ENCODE results near the gene HSPE1.
"Not testable (repeated sequence)": the region's sequence is repeated elsewhere in the genome, so short reads cannot be mapped to it uniquely, and the experiment has no call there.

Gene HSPE1

GRCh38 chr2:197498937-197499593, 1.1 kb upstream of the HSPE1 start:
- DNase-seq = peak; percentile 54

DNA sequence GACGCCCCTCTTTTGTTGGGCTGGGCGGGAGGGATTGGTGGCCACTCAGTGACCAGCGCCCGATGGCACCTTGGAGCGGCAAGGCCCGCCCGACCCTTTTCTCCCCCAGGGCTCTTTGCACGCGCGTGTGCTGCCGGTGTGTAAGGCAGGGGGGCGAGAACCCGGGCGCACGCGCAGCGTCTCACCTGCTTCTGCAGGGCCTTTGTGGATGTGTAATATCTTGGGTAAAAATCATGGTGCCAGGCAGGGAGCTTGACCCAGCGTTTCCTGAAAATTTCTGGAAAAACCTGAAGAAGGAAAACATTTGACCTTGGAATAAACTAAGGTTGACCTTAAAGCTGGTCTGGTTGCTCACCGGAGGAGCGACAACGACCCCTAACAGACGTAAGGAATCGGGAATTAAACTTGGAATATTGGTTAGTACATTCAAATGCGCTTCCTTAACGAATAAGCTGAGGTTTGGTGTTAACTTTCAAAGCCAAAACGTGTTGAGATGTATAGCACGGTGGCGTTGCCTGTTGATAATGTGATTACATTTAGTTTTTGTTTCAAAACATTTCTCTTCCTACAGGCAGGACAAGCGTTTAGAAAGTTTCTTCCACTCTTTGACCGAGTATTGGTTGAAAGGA, 438 bp downstream of the HSPE1 start:
- no peak for DNase-seq

DNA sequence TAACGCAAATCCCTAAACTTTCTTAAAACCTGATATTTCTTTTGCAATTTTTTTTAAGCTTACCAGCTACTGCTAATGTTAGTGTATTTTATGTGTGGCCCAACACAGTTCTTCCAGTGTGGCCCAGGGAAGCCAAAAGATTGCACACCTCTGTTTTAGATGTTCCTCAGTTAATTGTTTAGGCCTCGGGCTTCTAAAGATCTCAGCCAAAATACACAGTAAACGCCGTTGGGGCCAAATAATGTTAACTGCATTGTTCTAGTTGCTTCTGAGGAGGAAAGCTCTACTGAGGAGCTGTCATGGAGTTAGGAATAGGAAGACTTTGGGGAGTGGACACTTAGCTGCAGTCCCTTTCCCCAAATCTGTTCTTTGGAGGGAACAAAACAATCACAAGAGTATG, 2.0 kb downstream of the HSPE1 start:
- DNase-seq = no peak

DNA sequence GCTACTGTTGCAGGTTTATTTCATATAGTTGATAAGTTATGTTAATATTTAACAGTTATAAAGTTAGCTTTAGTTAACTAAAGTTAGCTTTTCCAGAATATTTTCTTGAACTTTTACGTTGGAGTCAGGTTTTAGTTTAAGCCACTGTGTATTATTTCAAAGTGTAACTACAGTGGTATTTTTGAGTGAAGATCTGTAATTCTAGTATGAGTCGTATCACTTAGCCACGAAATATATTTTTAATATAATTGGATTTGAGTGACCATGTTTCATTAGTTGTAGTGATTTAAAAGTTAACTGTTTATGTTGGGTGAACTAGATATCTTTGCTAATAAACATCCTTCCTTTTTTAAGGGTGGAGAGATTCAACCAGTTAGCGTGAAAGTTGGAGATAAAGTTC, 2.5 kb downstream of the HSPE1 start:
- no peak for DNase-seq

GRCh38 chr2:197504000-197504399, 3.8 kb downstream of the HSPE1 start:
- no peak for DNase-seq

- no peak for DNase-seq
Measured at GRCh38 chr2:197504512-197504911, 4.3 kb downstream of the HSPE1 start.

DNA sequence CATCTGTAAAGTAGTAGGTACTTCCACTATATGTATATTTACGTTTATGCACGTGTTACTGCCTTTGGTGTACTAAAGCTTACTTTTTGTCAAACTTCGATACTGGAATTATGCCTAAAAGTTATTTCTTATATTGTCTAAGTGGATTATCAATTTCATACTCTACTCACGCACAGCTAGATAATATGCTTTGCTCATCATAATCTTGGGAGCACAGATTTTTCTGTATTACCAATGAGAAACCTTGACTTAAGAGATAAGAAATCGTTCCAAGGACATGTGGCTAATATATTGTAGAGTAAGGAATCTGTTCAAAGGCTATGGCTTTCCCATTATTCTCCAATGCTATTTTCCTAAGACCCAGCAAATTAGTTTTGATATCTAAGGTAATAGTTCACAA, 6.5 kb downstream of the HSPE1 start:
- DNase-seq = no peak

DNA sequence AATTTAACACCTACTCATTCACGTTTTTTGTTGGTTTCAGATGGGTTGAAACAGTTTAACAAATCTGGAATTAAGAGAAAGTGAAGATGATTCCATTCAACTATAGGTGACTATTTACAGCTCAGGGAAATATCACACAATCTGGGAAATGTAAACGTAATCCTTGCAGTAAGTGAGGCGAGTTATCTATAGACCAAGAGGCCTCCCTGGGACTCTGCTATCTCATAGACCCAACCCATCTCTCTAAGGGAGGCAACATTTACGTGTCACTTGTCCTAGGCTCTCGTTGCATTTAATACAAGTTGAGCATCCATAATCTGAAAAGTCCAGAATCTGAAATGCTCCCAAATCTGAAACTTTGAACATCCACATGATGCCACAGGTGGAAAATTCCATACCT, 13.7 kb downstream of the HSPE1 start:
- DNase-seq = no peak

DNA sequence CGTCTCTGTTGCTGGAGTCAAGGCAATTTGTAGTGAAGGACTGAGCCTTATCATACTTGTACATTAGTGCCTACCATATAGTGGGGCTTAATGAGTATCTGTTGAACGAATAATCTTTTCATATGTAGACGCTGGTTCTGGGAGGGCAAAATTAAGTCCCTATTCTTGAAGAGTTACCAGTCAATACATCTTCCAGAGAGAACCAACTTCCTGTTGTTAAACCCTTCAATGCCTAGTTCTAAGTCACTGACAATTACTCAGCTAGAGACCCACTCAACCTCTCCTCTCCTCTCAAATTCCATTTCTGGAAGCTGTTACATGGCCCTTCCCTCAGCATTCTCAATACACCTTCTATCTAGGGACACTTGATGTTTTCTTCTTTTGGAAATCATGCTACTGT, 14.6 kb downstream of the HSPE1 start:
- DNase-seq = no peak

- DNase-seq = no peak
Measured at GRCh38 chr2:197515315-197515738, 15.1 kb downstream of the HSPE1 start.

- DNase-seq = peak; percentile 93
Measured at GRCh38 chr2:197515739-197516392, 15.7 kb downstream of the HSPE1 start, which contains the start of gene MOB4. Gene MOB4 (plus strand): TSS chr2:197516066. CDS start chr2:197516087, 21 bp downstream.

DNA sequence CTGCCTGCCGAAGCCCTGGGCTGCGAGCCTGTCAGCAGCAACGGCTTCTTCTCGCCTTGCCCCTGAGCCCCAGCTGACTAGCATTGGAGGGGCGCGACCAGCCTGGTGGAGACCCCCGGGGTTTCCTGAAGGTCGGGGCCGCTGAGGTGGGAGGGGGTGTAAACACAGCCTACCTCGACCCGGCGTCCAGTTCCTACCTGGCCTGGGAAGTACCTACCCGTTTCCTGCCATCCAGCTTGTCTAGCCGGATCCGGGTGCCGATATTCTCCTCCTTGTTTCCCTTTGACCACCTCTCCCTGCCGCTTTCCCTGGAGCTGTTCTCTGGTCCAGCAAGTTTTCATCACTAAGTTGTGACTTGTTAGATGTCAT, 16.2 kb downstream of the HSPE1 start:
- peak; percentile 17 for DNase-seq

- DNase-seq = no peak
Measured at GRCh38 chr2:197517150-197517549, 17.0 kb downstream of the HSPE1 start.

DNA sequence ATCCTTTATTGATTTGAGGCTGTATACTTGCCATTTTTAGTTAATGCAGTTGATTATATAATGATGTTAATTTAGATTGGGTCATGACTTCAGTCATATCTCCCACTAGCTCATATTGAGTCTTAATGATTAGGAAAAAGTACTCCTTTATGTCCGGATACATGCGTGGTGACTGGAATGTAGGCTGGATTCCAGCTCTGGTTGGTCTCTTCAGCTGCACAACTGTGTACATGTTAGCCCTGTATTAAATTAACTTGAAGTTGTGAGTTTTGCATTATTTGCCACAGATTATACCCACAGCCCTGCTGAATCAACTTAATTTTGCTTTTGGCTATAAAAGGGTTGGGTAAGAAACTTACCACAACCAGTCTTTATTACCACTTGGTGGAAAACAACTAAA, 38.2 kb downstream of the HSPE1 start:
- no peak for DNase-seq

- DNase-seq = no peak
Measured at GRCh38 chr2:197539734-197540133, 39.6 kb downstream of the HSPE1 start.

DNA sequence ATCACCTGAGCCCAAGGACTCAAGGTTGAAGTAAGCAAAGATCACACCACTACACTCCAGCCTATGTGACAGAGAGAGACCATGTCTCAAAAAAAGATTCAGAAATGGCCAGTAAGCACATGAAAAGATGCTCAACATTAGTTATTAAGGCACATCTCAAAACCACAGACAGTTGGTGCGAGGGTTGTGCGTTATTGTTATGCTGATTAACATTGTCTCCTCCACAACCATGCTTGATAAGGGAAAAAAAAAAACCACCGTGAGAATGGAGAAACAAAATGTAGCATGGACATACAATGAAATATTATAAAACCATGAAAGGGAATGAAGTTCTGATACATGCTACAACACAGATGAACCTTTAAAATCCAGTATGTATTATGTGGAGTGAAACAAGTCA, 43.0 kb downstream of the HSPE1 start:
- no peak for DNase-seq

DNA sequence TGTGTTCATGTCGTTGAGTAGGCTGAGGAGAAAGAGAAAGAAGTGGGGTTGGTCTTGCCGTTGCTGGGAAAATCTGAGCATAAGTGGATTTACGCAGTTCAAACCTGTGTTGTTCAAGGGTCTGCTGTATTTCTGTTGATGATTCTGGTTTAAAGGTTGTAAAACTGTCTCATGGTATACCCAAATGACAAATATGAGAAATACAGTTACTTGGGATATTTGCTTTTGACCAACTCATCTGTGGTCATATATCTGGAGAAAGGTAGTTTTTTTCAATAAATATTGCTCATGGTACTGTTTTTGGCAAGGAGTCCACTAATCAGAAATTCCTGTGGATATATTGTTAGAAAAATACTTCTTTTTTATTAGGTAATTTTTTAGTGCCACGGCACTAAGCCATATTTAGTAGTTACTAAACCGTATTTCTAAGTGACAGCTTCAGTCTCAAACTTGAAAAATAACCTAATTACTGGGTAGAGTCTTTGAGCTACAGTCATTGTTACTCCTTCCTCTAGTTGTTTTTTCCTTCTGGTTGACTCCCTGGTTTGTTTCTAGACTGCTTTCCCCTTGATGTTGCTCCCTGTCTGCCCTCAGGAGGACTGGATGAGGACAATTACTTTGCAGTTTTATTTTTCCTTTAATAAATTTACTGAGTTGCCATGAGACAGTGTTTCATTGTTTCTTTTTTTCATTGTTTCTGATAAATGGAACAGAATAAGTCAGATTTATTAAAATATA, 47.2 kb downstream of the HSPE1 start:
- no peak for DNase-seq

DNA sequence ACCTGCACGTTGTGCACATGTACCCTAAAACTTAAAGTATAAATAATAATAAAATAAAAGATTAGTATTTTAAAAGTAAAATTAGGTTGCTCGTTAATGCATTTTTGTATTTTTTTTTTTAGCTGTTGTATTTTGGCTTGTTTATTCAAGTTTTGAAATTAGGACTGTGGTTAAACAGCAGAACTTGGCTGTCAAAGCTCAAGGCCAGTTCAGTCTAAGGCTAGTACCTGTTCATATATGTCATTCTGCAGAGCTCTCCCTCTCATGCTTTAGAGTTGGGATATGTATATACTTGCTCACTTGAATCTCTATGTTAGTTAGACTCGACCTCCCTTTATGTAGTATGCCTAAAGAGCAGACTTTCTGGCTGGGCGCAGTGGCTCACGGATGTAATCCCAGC, 48.4 kb downstream of the HSPE1 start:
- no peak for DNase-seq

DNA sequence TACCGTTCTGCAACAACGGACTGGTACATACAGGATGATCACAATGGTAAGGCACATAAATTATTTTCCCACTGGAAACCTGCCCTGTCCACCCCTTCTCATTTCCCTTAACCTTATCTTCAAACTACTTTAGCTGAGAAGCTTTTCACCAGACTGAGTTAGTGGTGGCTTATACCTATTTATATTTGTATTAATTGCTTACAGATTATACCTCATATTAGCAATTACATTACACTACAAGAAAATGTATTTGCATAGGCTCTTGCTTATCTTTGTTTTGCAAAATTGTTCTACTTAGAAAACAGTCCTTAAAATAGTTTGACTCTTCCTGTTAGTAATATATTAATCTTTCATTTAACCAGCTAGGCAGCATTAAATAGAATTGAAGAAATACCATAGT, 51.1 kb downstream of the HSPE1 start:
- not testable (repeated sequence) for DNase-seq

Measured in stimulated activated naive CD4-positive, alpha-beta T cell treated with Interleukin-2 at 50 U/mL for 16 hours (primary cell).